GM12864 (cell line): ENCODE results near the gene SAMD9.

Experiments
- DNase-seq: peaks from one replicate; pipeline ENCODE4 v3.0.0-alpha.2; 2011; ENCODE audit warnings: low read depth
- H3K4me3 ChIP-seq: 2 replicates; pipeline ENCODE4 v1.5.1; 2011; ENCODE audit warnings: mild to moderate bottlenecking, low read depth, low read length, control low read depth
- CTCF ChIP-seq: IDR thresholded peaks from 2 replicates; pipeline ENCODE4 v1.5.1; 2011; ENCODE audit warnings: low read depth, mild to moderate bottlenecking, moderate library complexity, low read length, control low read depth, inconsistent platforms; ENCODE audit errors: missing control alignments

The SAMD9 gene

DNA sequence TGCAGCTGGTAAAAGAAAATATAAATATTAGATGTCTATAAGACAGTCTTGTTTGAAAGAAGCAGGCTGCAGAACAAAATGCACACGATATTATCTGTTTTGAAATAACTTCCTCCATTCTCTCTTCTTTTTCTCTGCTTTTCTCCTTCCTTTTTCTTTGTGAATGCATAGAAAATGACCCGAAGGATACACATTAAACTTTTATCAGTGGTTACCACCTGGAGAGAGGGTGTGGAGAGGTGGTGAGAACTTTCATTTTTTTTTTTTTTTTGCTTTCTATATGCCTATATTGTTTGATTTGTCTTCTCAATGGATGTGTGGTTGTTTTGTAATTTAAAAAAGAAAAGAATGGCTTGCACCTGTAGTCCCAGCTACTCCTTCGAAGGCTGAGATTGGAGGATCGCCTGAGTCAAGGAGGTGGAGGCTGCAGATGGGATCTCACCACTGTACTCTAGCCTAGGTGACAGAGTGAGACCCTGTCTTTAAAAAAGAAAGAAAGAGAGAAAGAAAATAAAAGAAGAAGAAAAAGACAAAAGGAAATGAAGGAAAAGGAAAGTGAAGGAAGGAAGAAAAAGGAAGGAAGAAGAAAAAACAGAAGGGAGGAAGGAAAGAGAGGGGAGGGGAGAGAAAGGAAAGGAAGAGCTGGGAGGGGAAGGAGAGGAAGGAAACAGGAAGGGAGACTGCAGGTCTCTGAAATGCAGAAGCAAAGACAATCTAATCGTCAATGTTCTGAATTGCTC lies 64.4 kb downstream of the SAMD9 start:
- no peak overlapping the region for H3K4me3 ChIP-seq
- TF ChIP-seq CTCF = no peak

DNA sequence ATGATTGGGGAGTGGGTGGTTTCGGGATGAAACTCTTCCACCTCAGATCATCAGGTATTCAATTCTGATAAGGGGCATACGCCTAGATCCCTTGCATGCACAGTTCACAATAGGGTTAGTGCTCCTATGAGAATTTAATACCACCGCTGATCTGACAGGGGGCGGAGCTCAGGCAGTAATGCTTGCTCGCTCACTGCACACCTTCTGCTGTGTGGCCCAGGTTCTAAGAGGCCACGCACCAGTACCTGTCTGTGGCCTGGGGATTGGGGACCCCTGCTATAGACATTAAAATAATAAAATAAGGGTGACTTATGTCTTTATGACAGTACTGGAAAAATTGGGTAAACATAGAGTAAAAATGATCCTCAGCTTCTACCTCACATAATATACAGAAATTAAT lies 66.1 kb downstream of the SAMD9 start:
- no peak for DNase-seq
- TF ChIP-seq CTCF = no peak
- no peak overlapping the region for H3K4me3 ChIP-seq

More for the DNA sequence above, 64.4 kb downstream of the SAMD9 start:
- DNase-seq = no peak
